CD4-positive, alpha-beta T cell treated with Interleukin-15 for 4 hours (primary cell): ENCODE measurements around the gene MAGEA4.
"Not testable (repeated sequence)": the region's sequence is repeated elsewhere in the genome, so short reads cannot be mapped to it uniquely, and the experiment has no call there.

Experiments used
- DNase-seq: peaks from one replicate; pipeline ENCODE4 v3.0.0-alpha.2; 2020; ENCODE audit warnings: low spot score

Gene MAGEA4

GRCh38 chrX:151912780-151913179, at the start of gene MAGEA4:
TSS of gene MAGEA4 (plus strand) at chrX:151912889. CDS start at chrX:151923665, 10,776 bp downstream.
- no peak for DNase-seq

- DNase-seq = no peak
Measured at GRCh38 chrX:151870602-151871001, 42.1 kb upstream of the MAGEA4 start.

- no peak for DNase-seq
Measured at GRCh38 chrX:151871244-151871643, 41.4 kb upstream of the MAGEA4 start.

- DNase-seq = no peak
Measured at GRCh38 chrX:151873096-151873495, 39.6 kb upstream of the MAGEA4 start.

GRCh38 chrX:151875270-151876026, 37.2 kb upstream of the MAGEA4 start:
- no peak for DNase-seq

- DNase-seq = no peak
Measured at GRCh38 chrX:151878574-151878973, 34.1 kb upstream of the MAGEA4 start.

GRCh38 chrX:151879856-151880255, 32.8 kb upstream of the MAGEA4 start:
- no peak for DNase-seq

GRCh38 chrX:151880895-151881294, 31.8 kb upstream of the MAGEA4 start:
- DNase-seq = no peak

- no peak for DNase-seq
Measured at GRCh38 chrX:151889421-151889820, 23.3 kb upstream of the MAGEA4 start.

GRCh38 chrX:151896734-151897474, 15.8 kb upstream of the MAGEA4 start:
- no peak for DNase-seq

GRCh38 chrX:151899622-151900021, 13.1 kb upstream of the MAGEA4 start:
- no peak for DNase-seq

- DNase-seq = no peak
Measured at GRCh38 chrX:151901826-151902225, 10.9 kb upstream of the MAGEA4 start.

GRCh38 chrX:151902813-151903591, 9.7 kb upstream of the MAGEA4 start:
- no peak for DNase-seq

- no peak for DNase-seq
Measured at GRCh38 chrX:151904989-151905388, 7.7 kb upstream of the MAGEA4 start.

GRCh38 chrX:151912221-151912620, 468 bp upstream of the MAGEA4 start:
- DNase-seq = no peak

- not testable (repeated sequence) for DNase-seq
Measured at GRCh38 chrX:151918736-151919135, 6.0 kb downstream of the MAGEA4 start.

- DNase-seq = no peak
Measured at GRCh38 chrX:151919610-151920009, 6.9 kb downstream of the MAGEA4 start.

GRCh38 chrX:151920101-151920500, 7.4 kb downstream of the MAGEA4 start:
- no peak for DNase-seq

GRCh38 chrX:151920530-151920929, 7.8 kb downstream of the MAGEA4 start:
- no peak for DNase-seq

GRCh38 chrX:151921292-151921691, 8.6 kb downstream of the MAGEA4 start:
- DNase-seq = no peak

- DNase-seq = no peak
Measured at GRCh38 chrX:151921866-151922265, 9.2 kb downstream of the MAGEA4 start.

GRCh38 chrX:151922692-151923091, 10.0 kb downstream of the MAGEA4 start:
- no peak for DNase-seq

GRCh38 chrX:151923648-151924047, 11.0 kb downstream of the MAGEA4 start:
- no peak for DNase-seq
